Esophagus muscularis mucosa (tissue), 4 donors: Measurements from ENCODE around the gene CD248. TPM values are rescaled to one million over a fixed set of nuclear protein-coding genes. Genes with fewer than 3 reads are reported as not detected.

Experiments
- DNase-seq: peaks from one replicate; pipeline ENCODE4 v3.0.0-alpha.2; 2017; ENCODE audit errors: extremely low spot score
- H3K27ac ChIP-seq, 4 donors: fragments of 200-600 bp; sonication (generic); replicated peaks in 1 of 4; 1 replicate in 3 of 4; 2 replicates in 1 of 4; pipeline ENCODE4 v1.5.1; 2016 to 2019; ENCODE audit warnings: mild to moderate bottlenecking in 1 of 4
- H3K27me3 ChIP-seq, 4 donors: fragments of 200-600 bp; sonication (generic); one replicate each; pipeline versions ENCODE4 v1.5.1 to v1.6.0; 2016 to 2019
- H3K36me3 ChIP-seq, 4 donors: fragments of 200-600 bp; sonication (generic); one replicate each; pipeline ENCODE4 v1.5.1; 2016 to 2019
- H3K4me1 ChIP-seq, 4 donors: fragments of 200-600 bp; sonication (generic); one replicate each; pipeline ENCODE4 v1.5.1; 2016 to 2019
- H3K4me3 ChIP-seq, 4 donors: fragments of 200-600 bp; sonication (generic); 1 replicate in 2 of 4; 2 replicates in 2 of 4; pipeline ENCODE4 v1.5.1; 2016 to 2019; ENCODE audit warnings: mild to moderate bottlenecking in 4 of 4, moderate library complexity in 1 of 4
- H3K9me3 ChIP-seq, 4 donors: fragments of 200-600 bp; sonication (generic); 1 replicate in 3 of 4; 2 replicates in 1 of 4; pipeline ENCODE4 v1.5.1; 2016 to 2019
- EP300 ChIP-seq: sonication (generic); formaldehyde crosslinking; IDR thresholded peaks from one replicate; pipeline ENCODE4 v1.6.1; 2017; ENCODE audit warnings: antibody characterized with exemption
- POLR2A ChIP-seq: fragments of 450-650 bp; IDR thresholded peaks from one replicate; pipeline ENCODE4 v1.6.1; 2017; ENCODE audit warnings: antibody characterized with exemption, moderate library complexity, mild to moderate bottlenecking, low read depth
- POLR2AphosphoS5 ChIP-seq, 2 donors: sonication (generic); formaldehyde crosslinking; IDR thresholded peaks; one replicate each; pipeline ENCODE4 v1.6.1; 2017; ENCODE audit warnings: antibody characterized with exemption in 2 of 2
- WGBS: methylation state at CpG from one replicate; pipeline ENCODE4 v1.1.5; 2018; 5-methylcytosine and 5-hydroxymethylcytosine counted together
- intact Hi-C: fragments of 100-400 bp; cut with DNase I; formaldehyde crosslinking; loops from one replicate; pipeline ENCODE4 v1.15.1; 2023
- total RNA-seq, 4 donors: library from RNA; depleted of rRNA; stranded (reverse); fragments of >200 nt; gene quantifications; one replicate each; pipeline versions ENCODE4 v1.1.0 to v1.2.1, GENCODE V29; 2016
- TF ChIP-seq, protein P1 (sequence below), 3 experiments: fragments of 200-600 bp in 2 of 3; fragments of 450-650 bp in 1 of 3; sonication (generic) in 2 of 3; IDR thresholded peaks; one replicate each; pipeline ENCODE4 v1.5.1; 2017 to 2019; ENCODE audit warnings: antibody characterized with exemption in 3 of 3, mild to moderate bottlenecking in 2 of 3, moderate library complexity in 1 of 3

The CD248 gene
- total RNA-seq, 4 donors from 2014 or later: 23.0 to 83.8 (median 33.0) TPM

- intact Hi-C loops: no loop called here
- 93% methylated on average over 6 of the region's 8 CpGs for WGBS
- TF ChIP-seq EP300 (no peak), POLR2AphosphoS5 (IDR thresholded peaks at IDR 0.05) (no peak)
- TF ChIP-seq, protein P1, sequence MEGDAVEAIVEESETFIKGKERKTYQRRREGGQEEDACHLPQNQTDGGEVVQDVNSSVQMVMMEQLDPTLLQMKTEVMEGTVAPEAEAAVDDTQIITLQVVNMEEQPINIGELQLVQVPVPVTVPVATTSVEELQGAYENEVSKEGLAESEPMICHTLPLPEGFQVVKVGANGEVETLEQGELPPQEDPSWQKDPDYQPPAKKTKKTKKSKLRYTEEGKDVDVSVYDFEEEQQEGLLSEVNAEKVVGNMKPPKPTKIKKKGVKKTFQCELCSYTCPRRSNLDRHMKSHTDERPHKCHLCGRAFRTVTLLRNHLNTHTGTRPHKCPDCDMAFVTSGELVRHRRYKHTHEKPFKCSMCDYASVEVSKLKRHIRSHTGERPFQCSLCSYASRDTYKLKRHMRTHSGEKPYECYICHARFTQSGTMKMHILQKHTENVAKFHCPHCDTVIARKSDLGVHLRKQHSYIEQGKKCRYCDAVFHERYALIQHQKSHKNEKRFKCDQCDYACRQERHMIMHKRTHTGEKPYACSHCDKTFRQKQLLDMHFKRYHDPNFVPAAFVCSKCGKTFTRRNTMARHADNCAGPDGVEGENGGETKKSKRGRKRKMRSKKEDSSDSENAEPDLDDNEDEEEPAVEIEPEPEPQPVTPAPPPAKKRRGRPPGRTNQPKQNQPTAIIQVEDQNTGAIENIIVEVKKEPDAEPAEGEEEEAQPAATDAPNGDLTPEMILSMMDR (IDR thresholded peaks at IDR 0.05): no peak
- Histone ChIP-seq H3K9me3 (no peaks in the 10 kb centered on the region), H3K36me3 (peaks cover 35 to 64% (median 55%) of the 10 kb centered on the region in 4 donors), H3K27me3 (no peaks in the 10 kb centered on the region), H3K27ac (no peak overlapping the region), H3K4me1 (peaks cover 12 to 43% (median 27%) of the 10 kb centered on the region in 4 donors), H3K4me3 (no peak overlapping the region)
- DNase-seq: no peak
These were observed 41.4 kb downstream of the CD248 start for GRCh38 chr11:66275396-66275795.

GRCh38 chr11:66274219-66274618 is 42.6 kb downstream of the CD248 start:
- TF ChIP-seq POLR2AphosphoS5 (IDR thresholded peaks at IDR 0.05) (no peak), POLR2A (no peak), EP300 (no peak)
- TF ChIP-seq, protein P1 (IDR thresholded peaks at IDR 0.05): no peak
- intact Hi-C loops: no loop called here
- Histone ChIP-seq H3K27me3 (no peaks in the 10 kb centered on the region), H3K27ac (no peak overlapping the region), H3K9me3 (no peaks in the 10 kb centered on the region), H3K4me3 (no peak overlapping the region), H3K36me3 (peaks cover 35 to 64% (median 55%) of the 10 kb centered on the region in 4 donors), H3K4me1 (peaks cover 24 to 55% (median 39%) of the 10 kb centered on the region in 4 donors)
- 54% methylated on average over 1 of the region's 1 CpG for WGBS
- no peak for DNase-seq

DNA sequence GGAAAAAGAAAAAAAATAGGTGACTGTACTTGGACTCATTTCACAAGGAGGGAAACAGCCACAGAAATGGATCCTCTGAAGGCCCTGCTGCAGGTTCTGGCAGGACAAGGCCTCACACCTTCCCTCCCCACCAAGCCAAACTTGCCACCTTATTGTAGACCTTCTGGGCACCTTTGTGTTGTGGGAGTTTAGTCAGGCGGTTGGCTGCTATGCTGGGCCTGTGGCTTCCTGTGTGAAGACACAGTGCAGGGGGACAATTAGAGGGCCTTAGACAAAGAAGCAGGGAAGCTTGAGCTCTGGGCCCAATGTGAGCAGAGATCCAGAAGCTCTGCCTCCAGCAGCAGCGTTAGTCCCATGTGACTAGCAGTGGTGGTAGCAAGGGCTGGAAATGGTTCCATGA is 44.2 kb downstream of the CD248 start:
- no peak for TF ChIP-seq POLR2A
- TF ChIP-seq POLR2AphosphoS5 (IDR thresholded peaks at IDR 0.05): no peak
- TF ChIP-seq, protein P1 (IDR thresholded peaks at IDR 0.05): no peak
- TF ChIP-seq EP300: no peak
- intact Hi-C loops: no loop called here
- no peak for DNase-seq
- Histone ChIP-seq H3K4me3 (no peak overlapping the region), H3K4me1 (peaks cover 18 to 45% (median 30%) of the 10 kb centered on the region in 4 donors), H3K27ac (no peak overlapping the region), H3K36me3 (peaks cover 35 to 64% (median 55%) of the 10 kb centered on the region in 4 donors), H3K27me3 (no peaks in the 10 kb centered on the region), H3K9me3 (no peaks in the 10 kb centered on the region)
- WGBS: 93% methylated on average over 2 of the region's 2 CpGs

- H3K27me3 ChIP-seq: no peaks in the 10 kb centered on the region
- no peak overlapping the region for H3K27ac ChIP-seq
- no peak for DNase-seq
- intact Hi-C loops: no loop called here
- TF ChIP-seq POLR2A: no peak
- TF ChIP-seq POLR2AphosphoS5 (IDR thresholded peaks at IDR 0.05): no peak
- TF ChIP-seq EP300: no peak
- TF ChIP-seq, protein P1 (IDR thresholded peaks at IDR 0.05): no peak
- H3K36me3 ChIP-seq: peaks cover 35 to 61% (median 54%) of the 10 kb centered on the region in 4 donors
- WGBS: 87% methylated on average over 6 of the region's 7 CpGs
- H3K4me1 ChIP-seq: peaks cover 20 to 44% (median 31%) of the 10 kb centered on the region in 4 donors
- H3K9me3 ChIP-seq: no peaks in the 10 kb centered on the region
- no peak overlapping the region for H3K4me3 ChIP-seq
These were observed 45.0 kb downstream of the CD248 start for GRCh38 chr11:66271816-66272215.
